Measurements from ENCODE around the gene LGMN. TPM values are rescaled to one million over a fixed set of nuclear protein-coding genes. Genes with fewer than 3 reads are reported as not detected.

LGMN gene
- total and polyA plus RNA-seq, 2 of the 13 experiments (the other 11 are each of a cell fraction or from before 2014, with no cell fraction given), result 28.9 to 76.4 TPM

DNA sequence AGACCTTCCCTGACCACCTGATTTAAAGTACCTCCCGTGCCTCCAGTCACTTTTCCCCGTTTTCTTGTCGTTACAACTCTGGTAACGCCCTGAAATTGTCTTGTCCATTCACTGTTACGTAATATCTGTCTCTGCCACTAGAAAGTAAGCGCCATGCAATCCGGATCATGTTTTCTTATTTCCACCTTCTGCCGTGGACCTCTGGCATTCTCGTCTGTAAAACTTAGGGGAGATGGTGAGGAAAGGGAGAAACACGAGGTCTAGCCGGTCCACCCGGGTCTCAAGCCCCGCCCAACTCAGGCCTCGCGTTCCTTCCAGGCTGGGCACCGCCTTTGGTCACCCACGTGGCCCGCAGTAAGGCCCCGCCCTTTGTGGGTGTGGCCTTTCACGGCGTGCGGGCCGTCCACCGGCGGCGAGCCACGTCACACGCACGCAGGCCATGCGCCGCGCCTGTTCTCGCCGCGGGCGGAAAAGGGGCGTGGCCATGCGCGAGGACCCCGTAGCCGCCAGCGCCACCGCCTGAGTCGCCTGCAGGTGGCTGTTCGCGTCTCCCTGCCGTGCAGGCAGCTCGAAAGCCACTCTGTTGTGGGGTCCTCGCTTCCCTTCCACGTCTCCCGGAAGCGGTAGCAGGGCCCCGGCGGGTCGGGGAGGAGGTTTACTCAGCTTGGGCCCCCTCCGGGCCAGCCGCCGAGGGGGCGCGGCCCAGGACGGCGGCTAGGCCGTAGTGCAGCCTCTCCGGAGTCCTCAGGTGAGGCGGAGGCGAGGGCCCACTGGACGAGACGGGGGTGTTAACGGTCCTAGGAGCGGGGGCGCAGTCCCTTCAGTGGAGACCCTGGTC lies 45.5 kb upstream of the LGMN start, which contains the start of gene GOLGA5 (continued):
- TF ChIP-seq, protein P1, sequence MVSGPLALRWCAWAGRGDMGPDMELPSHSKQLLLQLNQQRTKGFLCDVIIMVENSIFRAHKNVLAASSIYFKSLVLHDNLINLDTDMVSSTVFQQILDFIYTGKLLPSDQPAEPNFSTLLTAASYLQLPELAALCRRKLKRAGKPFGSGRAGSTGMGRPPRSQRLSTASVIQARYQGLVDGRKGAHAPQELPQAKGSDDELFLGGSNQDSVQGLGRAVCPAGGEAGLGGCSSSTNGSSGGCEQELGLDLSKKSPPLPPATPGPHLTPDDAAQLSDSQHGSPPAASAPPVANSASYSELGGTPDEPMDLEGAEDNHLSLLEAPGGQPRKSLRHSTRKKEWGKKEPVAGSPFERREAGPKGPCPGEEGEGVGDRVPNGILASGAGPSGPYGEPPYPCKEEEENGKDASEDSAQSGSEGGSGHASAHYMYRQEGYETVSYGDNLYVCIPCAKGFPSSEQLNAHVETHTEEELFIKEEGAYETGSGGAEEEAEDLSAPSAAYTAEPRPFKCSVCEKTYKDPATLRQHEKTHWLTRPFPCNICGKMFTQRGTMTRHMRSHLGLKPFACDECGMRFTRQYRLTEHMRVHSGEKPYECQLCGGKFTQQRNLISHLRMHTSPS (CRISPR knock-in tag; IDR thresholded peaks at IDR 0.05; ENCODE audit: low read depth), result peak; percentile 58; the same call in 1 of the 2 replicates
- TF ChIP-seq NFIC (IDR thresholded peaks at IDR 0.05; ENCODE audit: low read length) (no peak), ZNF703 (CRISPR knock-in tag; IDR thresholded peaks at IDR 0.05; ENCODE audit: borderline replicate concordance) (no peak), KLF13 (CRISPR knock-in tag; IDR thresholded peaks at IDR 0.05) (0 out of 2 replicates have a peak, but pooled peaks have one; percentile 72), ATAD3A (CRISPR knock-in tag; IDR thresholded peaks at IDR 0.05) (no peak), ZNF674 (CRISPR knock-in tag; IDR thresholded peaks at IDR 0.05; ENCODE audit: low read depth) (no peak), DNMT1 (CRISPR knock-in tag; IDR thresholded peaks at IDR 0.05) (peak; percentile 61), ELF3 (CRISPR knock-in tag; IDR thresholded peaks at IDR 0.05) (peak; percentile 66), SKI (IDR thresholded peaks at IDR 0.05; ENCODE audit: partially characterized antibody) (peak; percentile 53), ZNF773 (CRISPR knock-in tag; IDR thresholded peaks at IDR 0.05; ENCODE audit: borderline replicate concordance) (no peak), ZNF337 (CRISPR knock-in tag; IDR thresholded peaks at IDR 0.05; ENCODE audit: borderline replicate concordance, low read depth) (no peak), YEATS4 (CRISPR knock-in tag; IDR thresholded peaks at IDR 0.05; ENCODE audit: borderline replicate concordance) (peak; percentile 96), ZNF7 (CRISPR knock-in tag; IDR thresholded peaks at IDR 0.05) (no peak), FOXA1 (IDR thresholded peaks at IDR 0.05) (no peak), FOXA1 (CRISPR knock-in tag; IDR thresholded peaks at IDR 0.05) (peak; percentile 47), KDM5B (CRISPR knock-in tag; IDR thresholded peaks at IDR 0.05; ENCODE audit: borderline replicate concordance) (peak; percentile 77; the same call in 1 of the 2 replicates)
- TF ChIP-seq, protein P2, sequence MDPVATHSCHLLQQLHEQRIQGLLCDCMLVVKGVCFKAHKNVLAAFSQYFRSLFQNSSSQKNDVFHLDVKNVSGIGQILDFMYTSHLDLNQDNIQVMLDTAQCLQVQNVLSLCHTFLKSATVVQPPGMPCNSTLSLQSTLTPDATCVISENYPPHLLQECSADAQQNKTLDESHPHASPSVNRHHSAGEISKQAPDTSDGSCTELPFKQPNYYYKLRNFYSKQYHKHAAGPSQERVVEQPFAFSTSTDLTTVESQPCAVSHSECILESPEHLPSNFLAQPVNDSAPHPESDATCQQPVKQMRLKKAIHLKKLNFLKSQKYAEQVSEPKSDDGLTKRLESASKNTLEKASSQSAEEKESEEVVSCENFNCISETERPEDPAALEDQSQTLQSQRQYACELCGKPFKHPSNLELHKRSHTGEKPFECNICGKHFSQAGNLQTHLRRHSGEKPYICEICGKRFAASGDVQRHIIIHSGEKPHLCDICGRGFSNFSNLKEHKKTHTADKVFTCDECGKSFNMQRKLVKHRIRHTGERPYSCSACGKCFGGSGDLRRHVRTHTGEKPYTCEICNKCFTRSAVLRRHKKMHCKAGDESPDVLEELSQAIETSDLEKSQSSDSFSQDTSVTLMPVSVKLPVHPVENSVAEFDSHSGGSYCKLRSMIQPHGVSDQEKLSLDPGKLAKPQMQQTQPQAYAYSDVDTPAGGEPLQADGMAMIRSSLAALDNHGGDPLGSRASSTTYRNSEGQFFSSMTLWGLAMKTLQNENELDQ (CRISPR knock-in tag; IDR thresholded peaks at IDR 0.05; ENCODE audit: borderline replicate concordance), result no peak
- TF ChIP-seq, protein P3, sequence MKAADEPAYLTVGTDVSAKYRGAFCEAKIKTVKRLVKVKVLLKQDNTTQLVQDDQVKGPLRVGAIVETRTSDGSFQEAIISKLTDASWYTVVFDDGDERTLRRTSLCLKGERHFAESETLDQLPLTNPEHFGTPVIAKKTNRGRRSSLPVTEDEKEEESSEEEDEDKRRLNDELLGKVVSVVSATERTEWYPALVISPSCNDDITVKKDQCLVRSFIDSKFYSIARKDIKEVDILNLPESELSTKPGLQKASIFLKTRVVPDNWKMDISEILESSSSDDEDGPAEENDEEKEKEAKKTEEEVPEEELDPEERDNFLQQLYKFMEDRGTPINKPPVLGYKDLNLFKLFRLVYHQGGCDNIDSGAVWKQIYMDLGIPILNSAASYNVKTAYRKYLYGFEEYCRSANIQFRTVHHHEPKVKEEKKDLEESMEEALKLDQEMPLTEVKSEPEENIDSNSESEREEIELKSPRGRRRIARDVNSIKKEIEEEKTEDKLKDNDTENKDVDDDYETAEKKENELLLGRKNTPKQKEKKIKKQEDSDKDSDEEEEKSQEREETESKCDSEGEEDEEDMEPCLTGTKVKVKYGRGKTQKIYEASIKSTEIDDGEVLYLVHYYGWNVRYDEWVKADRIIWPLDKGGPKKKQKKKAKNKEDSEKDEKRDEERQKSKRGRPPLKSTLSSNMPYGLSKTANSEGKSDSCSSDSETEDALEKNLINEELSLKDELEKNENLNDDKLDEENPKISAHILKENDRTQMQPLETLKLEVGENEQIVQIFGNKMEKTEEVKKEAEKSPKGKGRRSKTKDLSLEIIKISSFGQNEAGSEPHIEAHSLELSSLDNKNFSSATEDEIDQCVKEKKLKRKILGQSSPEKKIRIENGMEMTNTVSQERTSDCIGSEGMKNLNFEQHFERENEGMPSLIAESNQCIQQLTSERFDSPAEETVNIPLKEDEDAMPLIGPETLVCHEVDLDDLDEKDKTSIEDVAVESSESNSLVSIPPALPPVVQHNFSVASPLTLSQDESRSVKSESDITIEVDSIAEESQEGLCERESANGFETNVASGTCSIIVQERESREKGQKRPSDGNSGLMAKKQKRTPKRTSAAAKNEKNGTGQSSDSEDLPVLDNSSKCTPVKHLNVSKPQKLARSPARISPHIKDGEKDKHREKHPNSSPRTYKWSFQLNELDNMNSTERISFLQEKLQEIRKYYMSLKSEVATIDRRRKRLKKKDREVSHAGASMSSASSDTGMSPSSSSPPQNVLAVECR (CRISPR knock-in tag; IDR thresholded peaks at IDR 0.05; ENCODE audit: borderline replicate concordance), result peak; percentile 96; the same call in 1 of the 2 replicates
- TF ChIP-seq, protein P4, sequence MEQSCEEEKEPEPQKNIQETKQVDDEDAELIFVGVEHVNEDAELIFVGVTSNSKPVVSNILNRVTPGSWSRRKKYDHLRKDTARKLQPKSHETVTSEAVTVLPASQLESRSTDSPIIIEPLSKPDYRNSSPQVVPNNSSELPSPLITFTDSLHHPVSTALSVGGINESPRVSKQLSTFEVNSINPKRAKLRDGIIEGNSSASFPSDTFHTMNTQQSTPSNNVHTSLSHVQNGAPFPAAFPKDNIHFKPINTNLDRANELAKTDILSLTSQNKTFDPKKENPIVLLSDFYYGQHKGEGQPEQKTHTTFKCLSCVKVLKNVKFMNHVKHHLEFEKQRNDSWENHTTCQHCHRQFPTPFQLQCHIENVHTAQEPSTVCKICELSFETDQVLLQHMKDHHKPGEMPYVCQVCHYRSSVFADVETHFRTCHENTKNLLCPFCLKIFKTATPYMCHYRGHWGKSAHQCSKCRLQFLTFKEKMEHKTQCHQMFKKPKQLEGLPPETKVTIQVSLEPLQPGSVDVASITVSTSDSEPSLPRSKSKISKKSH (CRISPR knock-in tag; IDR thresholded peaks at IDR 0.05; ENCODE audit: borderline replicate concordance), result 0 out of 2 replicates have a peak, but pooled peaks have one; percentile 66
